DMS79 treated with DMSO at 0.1 percent for 48 hours (cell line): Measurements from ENCODE around the gene AMBP.

Experiments
- DNase-seq: peaks from one replicate; lab custom pipeline; 2025; lab: John Stamatoyannopoulos, UW

AMBP gene

DNA sequence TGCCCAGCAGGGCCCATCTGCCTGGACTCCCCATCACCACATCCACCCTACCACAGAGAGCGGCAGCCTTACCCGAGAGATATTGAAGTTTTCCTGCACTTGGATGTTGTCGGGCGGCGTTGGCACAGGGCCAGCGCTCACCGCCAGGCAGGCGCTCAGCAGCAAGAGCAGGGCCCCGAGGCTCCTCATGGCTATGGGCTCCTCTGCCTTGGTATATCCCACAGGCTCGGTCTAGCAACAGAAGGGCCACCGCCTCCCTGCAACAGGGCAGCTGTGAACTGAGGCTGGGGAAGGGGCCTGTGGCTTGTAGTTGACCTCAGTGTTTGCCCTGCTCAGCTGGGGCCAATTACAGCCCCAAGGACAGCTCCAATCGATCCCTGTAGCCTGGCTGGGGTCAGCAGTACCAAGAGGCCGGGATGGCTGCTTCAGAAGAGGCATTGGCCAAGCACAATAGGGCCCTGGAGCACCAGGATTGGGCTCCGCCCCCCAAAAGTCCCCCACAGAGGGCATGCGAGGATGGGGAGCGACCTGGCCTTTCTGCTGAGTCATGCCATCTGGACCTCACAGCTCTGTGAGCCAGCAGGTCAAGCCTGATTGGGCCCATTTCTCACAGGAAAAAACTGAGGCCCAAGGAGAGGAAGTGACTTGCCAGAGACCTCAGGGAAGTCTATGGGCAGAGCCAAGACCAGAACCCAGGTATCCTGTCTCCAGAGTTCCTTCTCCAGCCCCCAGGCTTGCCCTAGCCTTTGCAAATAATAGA is at the start of gene AMBP:
Gene AMBP, minus strand, starts transcription at position 280 of the 760 bp plus-strand sequence. Its CDS starts 91 bp downstream, at position 189.
- DNase-seq = no peak

DNA sequence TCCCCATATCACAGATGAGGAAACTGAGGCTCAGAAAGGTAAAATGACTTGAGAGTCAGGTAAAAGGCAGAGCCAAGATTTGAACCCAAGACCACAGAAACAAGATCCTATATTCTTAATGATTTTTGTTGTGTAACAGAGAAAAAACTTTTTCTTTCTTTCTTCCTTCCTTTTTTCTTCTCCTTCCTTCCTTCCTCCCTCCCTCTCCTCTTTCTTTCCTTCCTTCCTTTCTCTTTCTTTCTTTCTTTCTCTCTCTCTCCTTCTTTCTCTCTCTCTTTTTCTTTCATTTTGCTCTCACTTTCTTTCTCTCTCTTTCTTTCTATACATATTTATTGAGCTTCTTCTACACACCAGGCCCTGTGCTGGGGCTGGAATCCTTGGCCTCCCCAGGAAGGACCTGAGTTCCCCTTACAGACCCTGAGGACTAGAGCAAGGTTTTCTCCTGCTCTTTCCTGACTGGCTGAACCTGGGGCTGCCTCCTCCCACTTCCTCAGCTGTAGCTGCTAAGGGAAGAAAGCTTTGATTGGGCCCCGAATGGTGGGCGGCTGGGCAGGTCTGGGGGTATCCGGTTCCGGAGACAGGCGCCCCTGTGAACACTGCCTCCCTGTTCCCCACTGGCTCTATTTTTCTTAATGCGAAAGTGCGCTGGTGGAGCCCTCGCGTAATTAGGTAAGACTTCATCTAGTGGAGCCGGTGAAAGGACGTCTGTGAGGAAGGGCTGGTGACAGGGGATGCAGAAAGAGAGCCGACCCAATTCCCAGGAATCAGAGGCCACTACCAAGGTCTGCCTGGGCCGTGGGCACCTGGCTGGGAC is 48.4 kb upstream of the AMBP start:
- no peak for DNase-seq

DNA sequence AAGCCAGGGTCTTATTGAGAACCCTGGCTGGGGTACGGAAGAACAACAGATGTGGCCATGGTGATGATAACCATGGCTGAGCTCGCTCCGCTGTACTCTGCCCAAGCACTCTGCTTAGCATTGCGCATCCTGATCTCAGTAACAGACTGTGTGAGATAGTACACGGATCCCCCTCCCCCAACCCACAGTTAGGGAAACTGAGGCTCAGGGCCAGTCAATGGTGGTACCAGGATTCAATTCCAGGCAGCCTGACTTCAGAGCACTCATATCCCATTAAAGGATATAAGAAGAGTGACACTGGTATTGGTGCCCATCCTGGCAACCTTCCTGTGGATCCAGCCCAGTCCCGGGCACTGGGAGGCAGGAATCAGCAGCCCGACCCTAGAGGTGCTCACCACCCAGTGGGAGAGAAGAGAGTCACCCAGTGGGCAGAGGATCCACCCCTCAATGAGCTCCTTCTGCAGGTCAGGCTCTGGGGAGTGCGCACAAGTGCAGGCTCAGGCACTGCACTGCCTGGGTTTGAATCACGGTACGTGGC is 47.4 kb upstream of the AMBP start:
- DNase-seq = no peak

DNA sequence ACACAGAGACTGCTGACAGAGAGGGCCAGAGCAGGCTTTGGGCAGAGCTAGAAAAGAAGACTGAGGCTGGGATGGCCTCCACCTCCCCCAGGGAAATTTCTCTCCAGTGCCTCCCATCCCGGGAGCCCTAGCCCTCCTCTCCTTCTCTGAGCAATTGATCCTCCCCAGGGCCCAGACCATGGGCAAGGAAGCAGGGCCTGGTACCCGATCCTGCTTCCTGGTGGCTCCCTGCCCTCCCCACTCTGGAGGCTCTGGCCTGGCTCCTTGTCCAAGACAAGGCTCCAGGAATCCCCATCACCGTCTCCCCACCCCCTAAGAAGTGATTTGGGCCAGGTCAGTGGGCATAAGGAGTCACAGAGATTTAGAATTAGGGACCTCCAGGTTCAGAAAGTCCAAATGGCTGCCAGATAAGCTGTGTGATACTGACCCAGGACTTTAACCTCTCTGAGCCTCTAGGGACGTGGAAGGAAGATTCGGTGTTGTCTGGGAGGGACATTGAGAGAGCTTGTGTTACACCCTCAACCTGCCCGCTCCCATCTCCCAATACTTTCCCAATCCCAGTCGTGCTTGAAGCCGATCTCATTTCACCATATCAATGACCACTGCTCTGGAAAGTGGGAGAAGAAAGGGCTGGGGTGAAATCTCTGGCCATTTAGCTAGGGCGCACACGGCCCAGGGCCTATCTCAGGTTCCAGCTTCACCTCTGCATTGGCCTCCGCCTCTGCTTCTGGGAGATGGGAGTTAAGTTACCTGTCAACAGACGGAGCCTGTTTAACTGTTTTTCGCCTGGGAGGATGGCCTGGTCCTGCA is 46.8 kb upstream of the AMBP start:
- no peak for DNase-seq

DNA sequence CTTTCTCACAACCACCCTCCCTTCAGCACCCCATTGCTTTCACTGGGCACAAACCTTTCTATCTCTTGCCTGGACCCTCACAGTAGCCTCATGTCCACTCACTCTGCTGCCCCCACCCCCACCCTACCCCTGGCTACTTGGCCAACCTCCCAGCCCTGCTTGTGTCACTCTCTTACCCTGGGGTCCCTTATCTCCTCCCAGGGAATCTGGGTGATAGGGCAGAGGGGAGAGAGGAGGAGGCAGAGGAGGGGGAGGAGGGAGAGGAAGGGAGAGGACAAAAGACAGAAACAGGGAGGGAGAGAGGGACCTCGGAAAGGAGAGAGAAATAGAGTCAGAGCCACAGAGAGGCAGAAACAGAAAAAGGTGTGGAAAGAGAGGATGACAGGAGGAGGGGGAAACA is 46.0 kb upstream of the AMBP start:
- DNase-seq = no peak

DNA sequence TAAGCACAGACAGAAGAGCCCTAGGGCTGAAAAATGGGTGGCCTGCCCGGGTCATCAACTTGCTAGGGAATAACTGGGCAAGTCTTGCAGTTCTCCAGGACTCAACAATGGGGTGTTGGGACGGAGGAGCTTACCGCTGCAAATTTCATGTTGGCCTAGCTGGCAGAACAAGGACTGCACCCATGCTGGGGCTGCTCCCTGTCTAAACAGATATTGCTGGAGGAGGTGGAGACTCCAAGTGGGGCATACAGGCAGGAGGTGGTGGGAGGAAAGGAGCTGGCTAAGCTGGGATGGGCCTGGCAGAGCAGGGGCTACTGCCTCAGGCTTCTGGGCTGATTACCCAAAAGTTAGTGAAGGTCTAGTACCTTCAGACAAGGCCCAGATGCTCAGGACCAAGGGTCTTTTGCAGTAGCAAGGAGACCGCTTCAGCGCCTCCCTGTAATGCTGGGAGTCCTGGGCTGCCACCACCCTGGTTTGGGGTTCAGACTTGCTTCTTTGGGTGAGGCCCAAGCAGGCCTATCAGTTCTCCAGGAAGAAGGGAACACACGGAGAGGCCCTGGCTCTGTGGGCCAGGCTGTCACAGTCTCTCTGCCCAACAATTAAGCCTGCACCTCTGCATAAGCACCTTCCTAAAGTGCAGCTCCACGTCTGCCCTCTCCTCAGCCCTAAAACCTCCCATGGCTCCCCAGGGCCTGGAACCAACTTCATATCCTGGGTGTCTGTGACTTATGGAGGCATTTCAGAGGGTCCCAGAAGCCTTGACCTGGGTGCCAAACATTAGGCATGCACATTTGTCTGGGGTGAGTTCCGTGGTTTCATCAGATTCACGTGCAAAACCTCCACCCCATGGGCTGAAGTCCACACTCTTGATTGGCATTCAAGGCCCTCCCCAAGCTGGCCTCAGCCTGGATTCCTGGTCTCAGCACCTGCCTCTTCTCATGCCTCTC is 45.2 kb upstream of the AMBP start:
- no peak for DNase-seq

DNA sequence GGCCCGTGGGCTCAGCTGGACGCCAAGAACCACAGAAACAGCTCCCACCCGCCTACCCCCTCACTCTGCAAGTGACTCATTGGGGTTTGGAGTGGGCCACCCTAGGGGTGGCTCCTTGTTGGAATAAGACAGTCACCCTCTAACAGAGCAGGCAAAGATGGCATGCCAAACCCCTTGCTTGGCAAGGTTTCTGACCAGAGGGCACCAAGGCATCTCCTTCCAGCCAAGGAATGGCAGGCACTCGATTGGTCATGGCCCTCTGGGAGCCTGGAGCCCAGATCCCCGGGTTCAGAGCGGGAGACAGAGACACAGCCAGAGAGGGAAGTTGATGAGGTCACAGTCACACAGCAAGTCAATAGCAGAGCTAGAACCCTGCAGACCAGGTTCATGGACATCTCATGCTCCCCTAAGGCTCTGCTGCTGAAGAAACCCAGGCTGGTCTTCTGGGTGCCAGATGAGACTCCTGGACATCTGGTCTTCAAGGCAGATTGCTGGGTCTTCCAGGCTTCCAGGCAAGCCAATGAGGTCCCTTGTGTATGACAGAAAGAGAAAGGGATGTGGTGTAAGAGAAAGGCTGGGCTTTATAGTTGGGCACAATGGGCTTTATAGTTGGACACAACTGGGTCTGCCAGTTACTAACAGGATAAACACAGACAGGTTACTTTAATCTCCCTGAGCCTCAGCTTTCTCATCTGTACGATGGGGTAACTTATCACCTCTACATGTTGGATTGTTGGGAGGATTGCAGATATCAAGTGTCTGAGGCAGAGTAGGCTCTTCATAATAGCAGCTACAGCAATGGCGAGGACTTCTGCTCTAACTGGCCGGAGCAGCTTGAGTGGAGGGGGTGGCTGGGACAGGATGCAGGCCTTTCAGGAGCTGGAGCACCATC is 44.3 kb upstream of the AMBP start:
- DNase-seq = no peak

DNA sequence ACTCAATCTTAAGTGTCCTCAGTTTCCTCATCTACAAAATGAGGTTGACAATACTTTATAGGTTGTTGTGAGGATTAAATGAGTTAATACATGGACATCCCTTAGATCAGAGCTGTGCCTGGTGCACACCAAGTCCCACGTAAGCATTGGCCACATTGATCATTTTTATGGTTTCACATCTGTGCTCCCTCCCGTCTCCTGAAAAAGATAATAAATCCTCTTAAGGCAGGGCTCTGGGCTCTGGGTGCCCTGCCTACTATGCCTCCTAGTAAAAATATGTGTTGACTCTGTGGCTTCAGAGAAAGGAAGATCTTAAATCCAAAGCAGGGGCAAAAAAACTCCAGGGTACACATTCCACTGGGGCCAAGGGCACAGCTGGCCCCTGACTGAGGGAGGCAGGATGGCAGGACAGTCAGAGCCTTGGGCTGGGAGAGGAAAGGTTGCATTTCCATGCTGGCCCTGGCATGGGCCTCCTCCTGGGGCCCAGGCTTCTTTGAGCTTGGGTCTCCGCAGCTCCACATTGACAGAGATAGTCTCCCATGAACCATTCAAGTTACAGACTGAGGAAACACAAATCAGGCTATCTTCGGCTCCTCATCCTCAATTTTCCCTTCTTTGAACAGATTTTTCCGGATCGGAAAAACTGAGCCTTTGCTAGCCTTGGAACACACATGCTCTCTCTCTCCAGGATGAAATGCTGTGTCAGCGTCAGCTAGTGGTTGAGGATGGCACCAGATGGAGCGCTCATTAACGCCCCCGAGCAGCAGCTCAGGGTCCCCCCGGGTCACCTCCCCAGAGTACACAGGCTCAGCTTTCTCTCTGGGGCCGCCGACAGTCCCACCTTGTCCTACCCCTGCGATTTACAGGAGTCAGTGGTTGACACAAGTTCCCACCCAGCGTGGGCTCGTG is 43.4 kb upstream of the AMBP start:
- DNase-seq = no peak

DNA sequence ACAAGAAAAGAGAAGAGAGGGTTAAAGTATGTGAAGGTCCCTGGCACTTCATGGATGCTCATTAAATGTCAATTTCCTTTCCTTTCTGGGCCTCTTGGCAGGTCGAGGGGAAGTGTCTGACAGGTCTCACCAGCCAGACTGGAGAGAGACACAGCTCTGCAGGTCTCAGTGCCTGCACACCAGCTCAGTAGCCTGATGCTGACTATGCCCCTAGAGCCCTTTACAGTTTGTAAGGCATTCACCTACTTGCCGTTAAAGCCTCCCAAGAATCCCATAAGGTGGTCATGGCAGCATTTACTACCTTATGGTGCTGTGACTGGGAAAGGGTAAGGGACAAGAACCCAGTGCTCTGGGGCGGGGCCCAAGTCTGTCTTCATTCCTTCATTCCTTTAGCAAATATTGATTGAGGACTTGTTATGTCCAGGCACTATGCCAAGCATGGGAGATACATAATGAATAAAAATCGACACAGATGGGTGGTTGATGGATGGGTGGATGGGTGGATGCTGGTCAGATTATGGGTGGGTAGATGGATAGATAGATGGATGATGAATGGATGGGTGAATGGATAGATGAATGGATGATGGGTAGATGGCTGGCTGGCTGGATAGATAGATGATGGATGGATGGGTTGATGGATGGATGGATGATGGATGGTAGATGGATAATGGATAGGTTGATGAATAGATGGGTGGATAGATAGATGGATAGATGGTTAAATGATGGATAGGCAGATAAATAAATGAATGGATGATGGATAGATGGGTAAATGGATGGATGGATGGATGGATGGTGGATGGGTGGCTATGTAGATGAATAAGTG is 42.3 kb upstream of the AMBP start:
- no peak for DNase-seq

DNA sequence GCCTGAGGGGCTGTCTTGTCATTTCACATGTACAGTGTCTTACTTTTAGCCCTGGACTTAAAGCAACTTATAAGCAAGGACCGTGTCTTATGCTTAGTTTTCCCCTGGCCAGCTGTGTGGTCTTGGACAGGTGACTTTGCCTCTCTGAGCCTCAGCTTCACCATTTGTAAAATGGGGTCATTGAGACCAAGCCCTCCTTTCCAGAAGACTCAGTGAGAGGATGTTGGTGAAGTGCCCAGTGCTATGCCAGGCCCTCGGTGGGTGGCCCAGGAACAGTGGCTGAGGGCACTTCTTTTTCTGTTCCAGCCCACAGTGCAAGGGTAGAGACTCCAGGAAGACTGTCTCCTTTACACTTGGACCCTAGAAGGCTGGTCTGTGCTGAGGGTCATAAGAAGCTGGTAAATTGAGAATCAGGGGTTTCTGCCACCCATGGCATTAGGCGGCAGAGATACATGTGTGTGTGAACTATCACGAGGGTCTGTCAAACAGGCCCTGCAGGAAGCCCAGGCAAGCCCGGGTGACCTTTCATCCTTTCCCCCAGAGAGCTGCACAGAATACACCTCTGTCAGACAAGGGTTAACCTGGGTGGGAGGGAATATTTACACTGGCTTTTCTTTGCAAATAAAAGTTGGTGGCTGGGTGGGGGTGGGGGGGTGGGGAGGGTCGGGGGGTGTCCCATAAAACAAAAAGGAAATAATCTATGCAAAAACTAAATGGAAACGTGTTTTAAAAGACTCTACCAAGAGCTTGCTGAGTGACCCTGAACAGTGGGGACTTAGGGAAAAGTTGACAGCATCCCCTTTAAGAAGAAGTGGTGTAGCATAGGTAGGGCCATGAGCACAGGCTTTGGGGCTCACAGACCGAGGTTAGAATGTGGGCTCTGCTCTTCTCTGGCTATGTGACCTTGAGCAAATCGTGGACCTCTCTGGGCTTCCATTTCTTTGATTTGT is 41.4 kb upstream of the AMBP start:
- DNase-seq = no peak

DNA sequence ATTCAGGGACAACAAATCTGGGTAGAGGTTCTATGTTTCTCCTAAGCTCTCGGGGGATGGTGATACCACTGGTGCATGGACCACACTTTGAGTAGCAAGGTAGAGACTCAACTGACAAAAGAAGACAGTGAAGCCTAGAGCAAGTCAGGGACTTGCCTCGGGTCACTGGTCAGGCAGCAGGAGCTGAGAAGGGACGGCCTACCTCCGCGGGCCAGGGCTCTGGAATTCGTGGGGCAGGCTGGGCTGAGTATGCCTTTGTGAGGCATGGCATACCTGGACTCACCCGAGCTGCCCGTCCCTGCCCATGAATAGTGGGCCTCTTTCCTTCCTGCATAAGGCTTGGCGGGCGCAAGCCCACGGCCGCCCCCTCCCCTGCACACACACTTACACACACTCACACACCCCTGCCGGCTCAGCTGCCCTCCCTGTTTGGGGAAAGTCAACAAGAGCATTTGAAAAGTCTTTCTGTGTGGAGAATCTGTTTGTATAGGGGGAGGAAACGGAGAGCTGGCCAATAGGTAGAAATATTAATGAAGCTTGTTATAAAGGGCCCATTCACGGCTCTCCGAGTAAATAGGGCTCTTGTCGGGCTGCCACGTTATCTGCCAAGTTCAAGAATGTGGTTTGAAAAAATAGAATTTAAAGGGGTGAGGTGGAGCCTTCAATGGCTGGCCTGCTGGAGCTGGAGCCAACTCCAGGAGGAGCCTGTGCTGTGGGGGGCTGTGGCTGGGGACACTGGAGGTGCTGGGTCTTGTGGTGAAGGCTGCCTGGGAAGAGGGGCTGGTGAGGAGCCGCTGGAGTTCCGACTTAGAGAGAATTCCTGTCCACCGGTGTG is 40.1 kb upstream of the AMBP start:
- DNase-seq = peak; percentile 95

DNA sequence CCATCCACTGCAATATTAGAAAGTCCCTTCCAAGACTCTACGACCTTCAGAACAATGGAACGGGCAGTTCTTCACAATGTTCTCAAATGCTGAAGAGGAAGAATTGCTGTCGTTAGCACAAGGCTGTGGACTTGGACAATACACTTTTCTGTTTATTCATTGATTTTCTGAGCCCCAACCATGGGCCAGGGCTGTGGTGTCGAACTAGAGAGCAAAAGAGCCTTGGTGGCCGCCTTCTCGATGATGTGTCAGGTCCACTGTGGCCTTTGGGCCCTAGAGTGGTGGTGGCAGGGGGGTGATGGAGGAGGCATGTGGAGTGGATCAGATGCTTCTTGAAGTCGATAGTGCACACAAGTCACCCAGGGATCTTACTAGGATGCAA is 39.5 kb upstream of the AMBP start:
- no peak for DNase-seq

DNA sequence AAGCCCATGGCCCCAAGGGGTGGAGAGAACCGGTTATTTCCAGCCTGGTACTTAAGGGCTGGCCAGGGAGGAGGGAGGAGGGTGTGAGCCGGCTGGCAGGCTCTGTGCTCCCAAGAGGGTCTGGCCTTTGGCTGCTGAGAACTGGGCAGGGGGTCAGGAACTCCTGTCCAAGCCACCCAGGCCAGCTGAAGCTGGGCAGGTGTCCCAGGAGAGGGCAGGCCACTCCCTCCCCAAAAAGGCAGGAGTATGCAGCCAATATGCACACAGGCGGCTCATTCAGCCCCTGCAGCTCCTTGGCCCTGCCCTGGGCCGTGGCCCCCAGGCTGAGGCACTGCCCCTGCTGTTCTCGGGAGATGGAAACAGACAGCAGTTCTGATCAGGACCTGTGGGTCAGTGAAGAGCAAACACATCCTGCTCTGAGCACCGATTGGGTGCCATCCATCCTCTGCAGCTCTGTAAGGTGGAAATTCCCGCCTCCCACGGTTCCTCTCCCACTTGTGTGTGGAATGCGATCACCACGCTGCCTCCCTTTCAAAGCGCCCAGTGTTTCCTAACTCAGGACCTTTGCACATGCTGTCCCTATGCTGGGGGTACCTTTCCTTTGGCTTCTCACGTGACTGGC is 38.1 kb upstream of the AMBP start:
- DNase-seq = no peak

DNA sequence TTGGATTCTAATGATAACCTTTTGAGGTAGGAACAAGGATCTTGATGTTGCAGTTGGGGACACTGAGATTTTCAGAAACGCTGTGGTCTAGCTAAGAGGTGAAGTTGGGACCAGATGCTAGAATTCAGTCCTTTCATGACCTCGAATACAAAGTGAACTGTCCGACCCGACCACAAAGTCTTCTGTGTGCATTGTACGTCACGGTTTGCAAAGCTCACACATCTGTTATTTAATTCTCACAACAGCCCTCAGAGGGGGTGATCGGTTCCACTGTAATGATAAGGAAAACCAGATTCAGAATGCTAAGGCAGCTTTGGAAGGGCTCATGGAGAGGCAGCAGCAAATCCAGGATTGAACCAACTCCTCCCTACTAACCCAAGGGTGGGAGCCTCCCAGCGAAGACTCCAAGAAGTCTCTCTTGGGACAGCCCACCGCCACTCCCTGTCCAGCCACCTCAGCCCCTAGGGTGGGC is 37.6 kb upstream of the AMBP start:
- DNase-seq = no peak

DNA sequence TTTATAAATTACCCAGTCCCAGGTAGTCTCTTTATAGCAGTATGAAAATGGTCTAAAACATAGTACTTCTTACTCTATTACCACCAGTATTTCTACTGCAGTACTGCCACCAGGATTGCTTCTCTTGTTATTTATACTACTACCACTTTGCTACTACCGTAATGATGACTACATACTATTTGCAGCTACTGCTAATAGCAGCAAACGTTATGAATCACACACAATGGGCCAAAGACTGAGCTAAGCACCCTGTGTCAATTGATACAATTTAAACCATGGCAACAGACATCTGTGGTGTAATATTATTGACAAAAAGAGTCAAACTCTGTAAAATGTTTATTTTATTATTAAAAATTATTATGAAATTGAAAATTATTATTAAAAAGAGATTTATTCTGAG is 36.3 kb upstream of the AMBP start:
- DNase-seq = no peak
